Tibial artery (tissue), 4 donors: Measurements from ENCODE around the gene FEV.

Experiments used
- DNase-seq, 2 donors: peaks; one replicate each; pipeline ENCODE4 v3.0.0-alpha.2; 2019
- H3K27ac ChIP-seq, 2 donors: fragments of 200-600 bp; sonication (generic) in 1 of 2; 1 replicate in 1 of 2; 2 replicates in 1 of 2; pipeline ENCODE4 v1.5.1; 2018 to 2019; ENCODE audit warnings: mild to moderate bottlenecking in 1 of 2
- H3K27me3 ChIP-seq, 2 donors: fragments of 200-600 bp; sonication (generic) in 1 of 2; one replicate each; pipeline versions ENCODE4 v1.5.1 to v1.6.0; 2016 to 2019
- H3K36me3 ChIP-seq, 3 donors: fragments of 200-600 bp; sonication (generic) in 2 of 3; one replicate each; pipeline ENCODE4 v1.5.1; 2016 to 2019; ENCODE audit warnings: mild to moderate bottlenecking in 2 of 3
- H3K4me1 ChIP-seq, 4 donors: fragments of 200-600 bp; sonication (generic) in 2 of 4; 1 replicate in 3 of 4; 2 replicates in 1 of 4; pipeline ENCODE4 v1.5.1; 2016 to 2019
- H3K4me3 ChIP-seq, 2 donors: fragments of 200-600 bp; sonication (generic) in 1 of 2; 1 replicate in 1 of 2; 2 replicates in 1 of 2; pipeline ENCODE4 v1.5.1; 2018 to 2019; ENCODE audit warnings: mild to moderate bottlenecking in 2 of 2
- H3K9me3 ChIP-seq, 3 donors: fragments of 200-600 bp; sonication (generic) in 1 of 3; one replicate each; pipeline ENCODE4 v1.5.1; 2016 to 2019
- intact Hi-C: fragments of 100-400 bp; cut with DNase I; formaldehyde crosslinking; loops from one replicate; pipeline ENCODE4 v1.15.0; 2023; ENCODE audit warnings: low total_unique reads
- TF ChIP-seq, protein P1 (sequence below), 2 experiments: fragments of 200-600 bp in 1 of 2; fragments of 450-650 bp in 1 of 2; IDR thresholded peaks; one replicate each; pipeline ENCODE4 v1.5.1; 2017 to 2019; ENCODE audit warnings: antibody characterized with exemption in 2 of 2, mild to moderate bottlenecking in 1 of 2, moderate library complexity in 1 of 2

FEV gene

DNA sequence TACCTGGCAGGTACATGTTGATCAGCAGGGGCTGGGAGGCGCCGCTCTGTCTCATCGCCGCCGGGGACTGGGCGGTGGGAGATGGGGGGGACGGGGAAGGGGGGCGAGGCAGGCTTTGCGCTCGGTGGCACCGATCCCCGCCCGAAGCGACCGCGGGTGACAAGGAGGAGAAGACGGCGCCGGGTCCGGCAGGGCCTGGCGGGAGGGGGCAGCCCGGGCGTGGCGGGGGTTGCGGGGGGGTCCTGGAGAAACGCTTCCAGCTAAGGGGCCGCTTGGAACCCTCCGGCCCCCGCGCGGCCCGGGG is at the start of gene FEV:
Gene FEV (minus strand): TSS at position 164 of the 304 bp plus-strand sequence. CDS start 109 bp downstream, at position 55.
- Histone ChIP-seq H3K27me3 (peaks cover 7 to 100% of the 10 kb centered on the region in 2 donors), H3K4me3 (peak within 1 kb of the TSS in 1 of 2 donors; percentile 12), H3K36me3 (no peaks in the 10 kb centered on the region), H3K9me3 (no peaks in the 10 kb centered on the region), H3K4me1 (peaks cover 0 to 49% (median 41%) of the 10 kb centered on the region in 4 donors), H3K27ac (no peak within 1 kb of the TSS)
- no peak for DNase-seq
- intact Hi-C loops, result no loop called here
- TF ChIP-seq, protein P1, sequence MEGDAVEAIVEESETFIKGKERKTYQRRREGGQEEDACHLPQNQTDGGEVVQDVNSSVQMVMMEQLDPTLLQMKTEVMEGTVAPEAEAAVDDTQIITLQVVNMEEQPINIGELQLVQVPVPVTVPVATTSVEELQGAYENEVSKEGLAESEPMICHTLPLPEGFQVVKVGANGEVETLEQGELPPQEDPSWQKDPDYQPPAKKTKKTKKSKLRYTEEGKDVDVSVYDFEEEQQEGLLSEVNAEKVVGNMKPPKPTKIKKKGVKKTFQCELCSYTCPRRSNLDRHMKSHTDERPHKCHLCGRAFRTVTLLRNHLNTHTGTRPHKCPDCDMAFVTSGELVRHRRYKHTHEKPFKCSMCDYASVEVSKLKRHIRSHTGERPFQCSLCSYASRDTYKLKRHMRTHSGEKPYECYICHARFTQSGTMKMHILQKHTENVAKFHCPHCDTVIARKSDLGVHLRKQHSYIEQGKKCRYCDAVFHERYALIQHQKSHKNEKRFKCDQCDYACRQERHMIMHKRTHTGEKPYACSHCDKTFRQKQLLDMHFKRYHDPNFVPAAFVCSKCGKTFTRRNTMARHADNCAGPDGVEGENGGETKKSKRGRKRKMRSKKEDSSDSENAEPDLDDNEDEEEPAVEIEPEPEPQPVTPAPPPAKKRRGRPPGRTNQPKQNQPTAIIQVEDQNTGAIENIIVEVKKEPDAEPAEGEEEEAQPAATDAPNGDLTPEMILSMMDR (IDR thresholded peaks at IDR 0.05), result no peak

DNA sequence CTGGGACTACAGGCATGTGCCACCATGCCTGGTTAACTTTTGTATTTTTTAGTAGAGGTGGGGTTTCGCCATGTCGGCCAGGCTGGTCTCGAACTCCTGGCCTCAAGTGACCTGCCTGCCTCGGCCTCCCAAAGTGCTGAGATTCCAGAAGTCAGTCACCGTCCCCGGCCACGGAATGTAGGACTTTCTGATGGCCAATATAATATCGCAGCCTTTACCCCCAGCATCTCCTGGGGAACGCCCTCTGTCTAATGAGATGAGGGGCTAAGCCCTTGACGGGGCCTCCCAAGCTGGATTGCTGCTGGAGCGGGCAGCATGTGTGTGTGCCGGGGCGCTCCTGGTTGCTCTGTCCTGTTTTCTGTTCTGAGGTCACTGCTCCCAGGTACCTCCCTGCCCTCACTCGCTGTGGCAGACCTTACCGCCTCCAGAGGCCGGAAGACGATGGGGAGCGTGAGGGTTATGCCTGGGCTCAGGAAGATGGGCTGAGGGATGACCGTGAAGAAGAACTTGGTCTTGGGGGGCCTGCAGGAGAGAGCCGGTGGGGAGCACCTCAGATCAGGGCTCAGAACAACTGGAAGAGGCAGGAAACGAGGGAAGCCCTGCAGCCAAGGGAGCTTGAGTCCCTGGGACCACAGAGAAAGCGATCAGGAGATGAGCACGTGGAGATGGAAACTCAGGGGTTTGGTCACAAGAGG is 47.2 kb upstream of the FEV start:
- H3K9me3 ChIP-seq, result no peaks in the 10 kb centered on the region
- TF ChIP-seq, protein P1 (IDR thresholded peaks at IDR 0.05), result no peak
- H3K4me1 ChIP-seq, result no peaks in the 10 kb centered on the region
- DNase-seq, result no peak
- no peak overlapping the region for H3K27ac ChIP-seq
- intact Hi-C loops, result no loop called here
- H3K4me3 ChIP-seq, result no peak overlapping the region
- H3K36me3 ChIP-seq, result no peaks in the 10 kb centered on the region
- peaks cover 0 to 57% of the 10 kb centered on the region in 2 donors for H3K27me3 ChIP-seq

DNA sequence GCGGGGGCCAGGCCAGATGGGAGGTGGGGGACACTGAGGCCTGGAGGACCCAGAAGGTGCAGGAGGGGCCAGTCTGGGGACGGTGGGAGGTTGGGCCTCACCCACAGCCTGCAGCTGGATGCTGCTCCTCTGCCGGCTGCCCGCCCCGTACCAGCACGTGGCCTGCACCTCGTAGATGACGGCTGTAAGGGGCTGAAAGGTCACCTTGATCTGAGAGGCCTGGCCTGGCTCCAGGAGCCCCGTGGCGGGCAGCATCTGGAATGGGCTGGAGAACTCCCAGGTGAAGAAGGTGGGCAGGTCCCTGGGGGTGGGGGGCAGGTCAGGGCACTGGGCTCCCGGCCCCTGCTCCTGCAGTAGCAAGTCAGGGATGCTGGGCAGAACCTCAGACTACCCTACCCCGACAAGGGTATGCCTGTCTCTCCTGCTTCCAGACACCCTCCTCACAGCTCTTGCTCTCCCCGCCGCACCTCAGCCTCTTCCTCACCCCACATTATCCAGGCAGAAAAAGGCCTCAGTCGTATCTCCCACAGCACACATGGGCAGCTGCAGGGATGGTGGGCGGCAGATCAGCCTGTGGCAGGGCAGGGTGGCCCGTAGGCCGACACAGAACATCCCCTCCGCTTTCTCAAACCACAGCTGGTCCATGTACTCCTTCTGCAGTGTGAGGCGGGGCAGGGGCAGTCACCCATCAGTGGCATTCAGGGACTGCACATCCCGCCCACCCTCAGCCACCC is 46.2 kb upstream of the FEV start:
- TF ChIP-seq, protein P1 (IDR thresholded peaks at IDR 0.05), result no peak
- H3K27me3 ChIP-seq, result peaks cover 0 to 54% of the 10 kb centered on the region in 2 donors

DNA sequence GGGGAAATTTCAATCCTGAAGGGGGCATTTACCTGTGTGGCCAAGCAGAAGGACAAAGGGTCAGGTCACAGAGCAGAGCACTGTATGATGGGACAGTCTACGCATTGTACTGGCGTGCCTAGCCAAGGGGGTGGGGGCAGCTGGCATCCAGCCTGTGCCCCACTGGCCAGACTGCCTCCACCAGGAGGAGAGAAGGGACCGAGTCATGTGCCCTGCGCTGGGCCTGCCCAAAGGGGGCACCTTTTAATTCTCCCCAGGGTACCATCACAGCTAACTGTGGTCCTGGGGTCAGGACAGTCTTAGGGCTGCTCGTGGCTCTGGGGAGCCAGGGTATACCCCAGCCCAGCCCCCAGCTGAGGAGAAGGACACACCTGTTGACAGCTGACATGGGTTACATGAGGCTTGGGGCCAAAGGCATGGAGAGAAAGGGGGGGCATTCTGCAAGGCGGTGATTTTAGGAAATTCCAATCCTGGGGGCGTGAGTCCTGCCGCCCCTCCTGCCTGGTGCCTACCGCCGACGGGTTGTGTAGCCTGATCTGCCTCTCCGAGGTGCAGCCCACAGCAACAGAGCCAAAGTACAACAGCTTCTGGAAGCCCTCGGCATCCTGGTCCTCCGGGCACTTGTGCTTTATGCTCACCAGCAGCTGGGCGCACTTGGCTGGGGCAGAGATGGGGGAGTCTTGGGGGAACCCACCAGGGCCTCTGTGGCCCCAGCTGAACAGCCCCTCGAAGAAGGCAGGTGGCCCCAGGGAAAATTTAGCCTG is 45.4 kb upstream of the FEV start:
- H3K4me1 ChIP-seq, result no peaks in the 10 kb centered on the region
- H3K4me3 ChIP-seq, result no peak overlapping the region
- intact Hi-C loops, result no loop called here
- TF ChIP-seq, protein P1 (IDR thresholded peaks at IDR 0.05), result no peak
- no peak for DNase-seq
- no peaks in the 10 kb centered on the region for H3K9me3 ChIP-seq
- no peaks in the 10 kb centered on the region for H3K36me3 ChIP-seq
- peaks cover 0 to 56% of the 10 kb centered on the region in 2 donors for H3K27me3 ChIP-seq
- H3K27ac ChIP-seq, result no peak overlapping the region

More for the DNA sequence above, 46.2 kb upstream of the FEV start:
- H3K36me3 ChIP-seq, result no peaks in the 10 kb centered on the region
- DNase-seq, result no peak
- H3K27ac ChIP-seq, result no peak overlapping the region
- H3K4me1 ChIP-seq, result no peaks in the 10 kb centered on the region
- no peak overlapping the region for H3K4me3 ChIP-seq
- intact Hi-C loops, result no loop called here
- no peaks in the 10 kb centered on the region for H3K9me3 ChIP-seq

DNA sequence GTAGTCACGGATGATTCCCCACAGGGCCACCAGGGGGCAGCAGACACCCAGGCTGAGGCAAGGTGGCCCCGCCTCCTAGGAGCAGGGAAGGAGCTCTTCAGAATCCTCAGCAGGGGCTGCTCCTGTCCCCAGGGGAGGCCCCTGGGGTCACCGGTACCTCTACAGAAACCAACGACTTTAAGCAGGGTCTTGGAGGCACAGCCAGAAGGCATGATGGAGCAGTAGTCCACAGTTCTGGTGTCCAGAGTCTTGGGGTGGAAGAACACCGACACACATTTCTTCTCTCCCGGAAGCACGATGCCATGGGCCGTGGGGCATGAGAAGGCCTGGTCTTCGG is 44.8 kb upstream of the FEV start:
- peaks cover 0 to 62% of the 10 kb centered on the region in 2 donors for H3K27me3 ChIP-seq
- H3K4me3 ChIP-seq, result no peak overlapping the region
- TF ChIP-seq, protein P1 (IDR thresholded peaks at IDR 0.05), result peak; percentile 87 to 98
- no peaks in the 10 kb centered on the region for H3K4me1 ChIP-seq
- no peaks in the 10 kb centered on the region for H3K36me3 ChIP-seq
- no peaks in the 10 kb centered on the region for H3K9me3 ChIP-seq
- intact Hi-C loops, result no loop called here
- DNase-seq, result peak; percentile 79 to 83
- no peak overlapping the region for H3K27ac ChIP-seq
